CD14-positive monocyte (primary cell): ENCODE results near the gene PEG3. TPM values are rescaled to one million over a fixed set of nuclear protein-coding genes. Genes with fewer than 3 reads are reported as not detected.

Source experiments
- DNase-seq, 3 donors: peaks; one replicate each; pipeline ENCODE4 v3.0.0-alpha.2; 2011 to 2022
- H2AFZ ChIP-seq: 2 replicates; pipeline ENCODE4 v1.6.0; 2012; ENCODE audit warnings: mild to moderate bottlenecking, low read depth, low read length, inconsistent platforms; ENCODE audit not compliant: insufficient read depth, poor library complexity, severe bottlenecking
- H3K27ac ChIP-seq, 2 donors: 1 replicate in 1 of 2; 2 replicates in 1 of 2; pipeline ENCODE4 v1.5.1; 2012 to 2013; ENCODE audit warnings: low read length in 2 of 2, control low read depth in 1 of 2, inconsistent platforms in 1 of 2, low read depth in 1 of 2, mild to moderate bottlenecking in 1 of 2
- H3K27me3 ChIP-seq, 2 donors: one replicate each; pipeline versions ENCODE4 v1.6.0 to v1.6.1; 2011 to 2013; ENCODE audit warnings: low read length in 2 of 2; ENCODE audit not compliant: control insufficient read depth in 2 of 2, insufficient read depth in 2 of 2
- H3K36me3 ChIP-seq, 2 donors: replicated peaks in 1 of 2; 1 replicate in 1 of 2; 2 replicates in 1 of 2; pipeline versions ENCODE4 v1.5.1 to v1.6.1; 2012 to 2013; ENCODE audit warnings: low read length in 2 of 2, control low read depth in 1 of 2, inconsistent platforms in 1 of 2, mild to moderate bottlenecking in 1 of 2; ENCODE audit not compliant: insufficient read depth in 2 of 2, control insufficient read depth in 1 of 2
- H3K4me1 ChIP-seq, 2 donors: 1 replicate in 1 of 2; 2 replicates in 1 of 2; pipeline versions ENCODE4 v1.5.1 to v1.6.1; 2012 to 2013; ENCODE audit warnings: low read length in 2 of 2, control low read depth in 1 of 2, inconsistent platforms in 1 of 2, mild to moderate bottlenecking in 1 of 2, moderate library complexity in 1 of 2; ENCODE audit not compliant: insufficient read depth in 2 of 2, control insufficient read depth in 1 of 2
- H3K4me2 ChIP-seq: replicated peaks from 2 replicates; pipeline ENCODE3; 2012; ENCODE audit warnings: low read length, moderate library complexity, mild to moderate bottlenecking; ENCODE audit not compliant: poor library complexity, severe bottlenecking; ENCODE audit errors: extremely low read depth
- H3K4me3 ChIP-seq, 3 experiments: fragments of 200-600 bp in 1 of 3; sonication (generic) in 1 of 3; replicated peaks in 1 of 3; 1 replicate in 2 of 3; 2 replicates in 1 of 3; pipeline ENCODE4 v1.5.1; 2011 to 2013; ENCODE audit warnings: low read length in 3 of 3, mild to moderate bottlenecking in 3 of 3, control low read depth in 2 of 3, low read depth in 2 of 3, inconsistent platforms in 1 of 3, moderate library complexity in 1 of 3
- H3K79me2 ChIP-seq: 2 replicates; pipeline ENCODE4 v1.6.0; 2012; ENCODE audit warnings: mild to moderate bottlenecking, control low read depth, inconsistent platforms, low read length, moderate library complexity; ENCODE audit not compliant: insufficient read depth
- H3K9ac ChIP-seq: 2 replicates; pipeline ENCODE4 v1.6.0; 2017; ENCODE audit warnings: low read length, mild to moderate bottlenecking; ENCODE audit not compliant: insufficient read depth, poor library complexity, severe bottlenecking
- H3K9me3 ChIP-seq, 2 donors: replicated peaks in 1 of 2; 1 replicate in 1 of 2; 2 replicates in 1 of 2; pipeline versions ENCODE4 v1.5.1 to v1.6.1; 2012 to 2013; ENCODE audit warnings: low read length in 2 of 2, control low read depth in 1 of 2; ENCODE audit not compliant: control insufficient read depth in 1 of 2, insufficient read depth in 1 of 2
- H4K20me1 ChIP-seq: 2 replicates; pipeline ENCODE4 v1.6.0; 2012; ENCODE audit warnings: mild to moderate bottlenecking, low read length, control low read depth, moderate library complexity; ENCODE audit not compliant: insufficient read depth
- H3K27ac Mint-ChIP-seq, 7 donors: one replicate each; pipeline ENCODE4 v1.8.0; 2020; ENCODE audit warnings: mild to moderate bottlenecking in 7 of 7, mixed read lengths in 7 of 7, moderate library complexity in 6 of 7, inconsistent platforms in 2 of 7
- H3K27me3 Mint-ChIP-seq, 3 donors: one replicate each; pipeline ENCODE4 v1.8.0; 2021 to 2022; ENCODE audit warnings: low read depth in 3 of 3, mild to moderate bottlenecking in 3 of 3, mixed read lengths in 3 of 3, moderate library complexity in 3 of 3, inconsistent platforms in 1 of 3
- H3K36me3 Mint-ChIP-seq, 2 donors: one replicate each; pipeline ENCODE4 v1.8.0; 2020; ENCODE audit warnings: mixed read lengths in 2 of 2, inconsistent platforms in 1 of 2, mild to moderate bottlenecking in 1 of 2
- H3K4me1 Mint-ChIP-seq: one replicate; pipeline ENCODE4 v1.8.0; 2020; ENCODE audit warnings: mild to moderate bottlenecking, mixed read lengths
- H3K4me3 Mint-ChIP-seq, 2 donors: one replicate each; pipeline ENCODE4 v1.8.0; 2020; ENCODE audit warnings: mild to moderate bottlenecking in 2 of 2, mixed read lengths in 2 of 2, moderate library complexity in 1 of 2
- H3K9me3 Mint-ChIP-seq, 7 donors: one replicate each; pipeline ENCODE4 v1.8.0; 2020 to 2022; ENCODE audit warnings: mixed read lengths in 7 of 7, mild to moderate bottlenecking in 6 of 7, moderate library complexity in 6 of 7, inconsistent platforms in 2 of 7
- WGBS: methylation state at CpG from one replicate; pipeline ENCODE4 v1.1.5; 2013; ENCODE audit warnings: missing lambda C conversion rate; ENCODE audit not compliant: insufficient coverage; 5-methylcytosine and 5-hydroxymethylcytosine counted together
- intact Hi-C, 2 donors: fragments of 100-400 bp; cut with micrococcal nuclease; formaldehyde crosslinking; loops; one replicate each; pipeline versions ENCODE4 v1.15.0 to v1.15.1; 2023
- polyA plus RNA-seq, 3 donors: library from polyadenylated mRNA; depleted of rRNA in 1 of 3; unstranded in 2 of 3; stranded (reverse) in 1 of 3; fragments of 300-500 nt in 2 of 3; fragments of >200 nt in 1 of 3; fragmentation: Illumina TruSeq in 2 of 3; gene quantifications; 1 replicate in 2 of 3; 2 replicates in 1 of 3; pipeline ENCODE4 v1.2.3, GENCODE V29; 2012 to 2021
- TF ChIP-seq, protein P1 (sequence below): fragments of 200-600 bp; IDR thresholded peaks from one replicate; pipeline ENCODE4 v1.8.0; 2022; ENCODE audit warnings: antibody characterized with exemption, mild to moderate bottlenecking

The PEG3 gene
- polyA plus RNA-seq, 3 donors, result 0.05 to 0.07 TPM; not detected in 1

DNA sequence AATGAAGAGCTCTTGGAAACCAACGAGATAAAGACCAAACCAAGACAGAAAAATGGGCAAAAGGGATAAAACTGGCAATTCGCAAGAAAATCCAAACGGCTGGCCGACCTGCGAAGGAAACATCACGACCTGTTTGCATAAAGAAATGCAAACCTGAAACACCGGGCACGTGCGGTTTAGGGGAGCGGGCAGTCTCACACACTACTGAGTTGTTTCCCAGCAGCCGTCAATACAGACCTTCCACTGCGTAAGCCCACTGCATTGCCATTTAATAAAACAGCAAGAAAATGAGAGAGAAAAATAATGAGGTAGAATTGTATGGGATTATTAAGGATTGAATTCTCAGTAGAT, 642 bp upstream of the PEG3 start:
- TF ChIP-seq, protein P1, sequence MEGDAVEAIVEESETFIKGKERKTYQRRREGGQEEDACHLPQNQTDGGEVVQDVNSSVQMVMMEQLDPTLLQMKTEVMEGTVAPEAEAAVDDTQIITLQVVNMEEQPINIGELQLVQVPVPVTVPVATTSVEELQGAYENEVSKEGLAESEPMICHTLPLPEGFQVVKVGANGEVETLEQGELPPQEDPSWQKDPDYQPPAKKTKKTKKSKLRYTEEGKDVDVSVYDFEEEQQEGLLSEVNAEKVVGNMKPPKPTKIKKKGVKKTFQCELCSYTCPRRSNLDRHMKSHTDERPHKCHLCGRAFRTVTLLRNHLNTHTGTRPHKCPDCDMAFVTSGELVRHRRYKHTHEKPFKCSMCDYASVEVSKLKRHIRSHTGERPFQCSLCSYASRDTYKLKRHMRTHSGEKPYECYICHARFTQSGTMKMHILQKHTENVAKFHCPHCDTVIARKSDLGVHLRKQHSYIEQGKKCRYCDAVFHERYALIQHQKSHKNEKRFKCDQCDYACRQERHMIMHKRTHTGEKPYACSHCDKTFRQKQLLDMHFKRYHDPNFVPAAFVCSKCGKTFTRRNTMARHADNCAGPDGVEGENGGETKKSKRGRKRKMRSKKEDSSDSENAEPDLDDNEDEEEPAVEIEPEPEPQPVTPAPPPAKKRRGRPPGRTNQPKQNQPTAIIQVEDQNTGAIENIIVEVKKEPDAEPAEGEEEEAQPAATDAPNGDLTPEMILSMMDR, result no peak
- Histone ChIP-seq H3K4me1 (peaks cover 27 to 30% of the 10 kb centered on the region in 2 donors), H3K79me2 (no peaks in the 10 kb centered on the region), H3K4me2 (no peak overlapping the region), H3K9ac (no peak overlapping the region), H3K36me3 (no peaks in the 10 kb centered on the region), H3K4me3 (no peak overlapping the region), H3K27me3 (peaks cover 8 to 31% of the 10 kb centered on the region in 2 donors), H3K9me3 (peaks cover 57 to 62% of the 10 kb centered on the region in 2 donors), H2AFZ (no peak overlapping the region), H4K20me1 (no peaks in the 10 kb centered on the region), H3K27ac (no peak overlapping the region)
- Mint-ChIP-seq H3K36me3 (peaks cover 2 to 3% of the 10 kb centered on the region in 2 donors), H3K27me3 (peaks cover 11 to 30% (median 23%) of the 10 kb centered on the region in 3 donors), H3K4me1 (peaks cover 14% of the 10 kb centered on the region), H3K9me3 (peaks cover 35 to 61% (median 52%) of the 10 kb centered on the region in 7 donors), H3K4me3 (peak overlapping the region in 1 of 2 donors; percentile 65), H3K27ac (no peak overlapping the region)
- no peak for DNase-seq
- 33% methylated on average over 10 of the region's 12 CpGs for WGBS
- intact Hi-C loops, result no loop called here

DNA sequence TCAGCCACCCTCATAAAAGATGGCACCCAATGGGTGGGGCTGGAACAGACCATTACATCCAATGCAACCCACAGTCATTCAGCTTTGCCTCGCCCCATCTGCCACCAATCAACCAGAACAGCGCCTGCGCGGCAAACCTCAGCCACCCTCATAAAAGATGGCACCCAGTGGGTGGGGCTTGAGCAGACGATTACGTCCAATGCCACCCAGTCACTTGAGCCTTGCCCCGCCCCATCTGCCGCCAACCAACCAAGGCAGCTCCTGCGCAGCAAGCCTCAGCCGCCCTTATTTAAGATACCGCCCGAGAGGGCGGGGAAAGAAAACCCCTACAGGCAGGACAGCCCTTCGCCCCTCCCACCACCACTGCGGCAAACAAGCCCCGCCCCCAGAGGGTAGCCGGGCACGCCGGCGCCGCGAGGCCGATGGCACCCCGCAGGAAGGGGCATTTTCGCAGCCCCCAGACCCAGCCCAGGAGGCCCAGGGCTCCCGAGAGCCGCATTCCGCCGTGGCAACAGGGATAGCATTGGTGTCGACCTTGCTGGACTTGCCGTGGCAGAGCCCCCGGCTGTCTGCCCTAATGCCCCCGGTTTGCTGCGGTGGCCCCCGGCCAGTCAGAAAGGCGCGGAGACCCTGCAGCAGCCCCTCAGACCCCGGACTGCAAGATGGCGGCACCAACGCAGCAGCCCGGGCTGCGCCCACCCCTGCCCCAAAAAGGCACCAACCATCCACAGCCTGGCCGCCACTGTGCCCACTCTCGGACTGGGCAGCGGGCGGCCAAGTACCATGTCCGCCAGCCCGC, 675 bp downstream of the PEG3 start:
- intact Hi-C loops, result no loop called here

More for the DNA sequence above, 675 bp downstream of the PEG3 start:
- Histone ChIP-seq H3K36me3 (no peaks in the 10 kb centered on the region), H3K4me3 (peak overlapping the region in 2 of 3 experiments; percentile 1 to 70), H3K9me3 (peaks cover 59 to 75% of the 10 kb centered on the region in 2 donors), H3K4me2 (peak overlapping the region; percentile 71), H4K20me1 (no peaks in the 10 kb centered on the region), H3K27me3 (peaks cover 8 to 31% of the 10 kb centered on the region in 2 donors), H3K9ac (no peak overlapping the region), H3K27ac (peak overlapping the region in 1 of 2 donors; percentile 29), H3K79me2 (no peaks in the 10 kb centered on the region), H2AFZ (peak overlapping the region; percentile 67), H3K4me1 (peaks cover 27 to 30% of the 10 kb centered on the region in 2 donors)
- H3K9me3 Mint-ChIP-seq, result peaks cover 37 to 70% (median 57%) of the 10 kb centered on the region in 7 donors
- DNase-seq, result peak in 2 of 3 donors; percentile 45 to 62
- peaks cover 14% of the 10 kb centered on the region for H3K4me1 Mint-ChIP-seq
- H3K4me3 Mint-ChIP-seq, result peak overlapping the region; percentile 60 to 81
- TF ChIP-seq, protein P1, result no peak
- H3K27me3 Mint-ChIP-seq, result peaks cover 12 to 30% (median 23%) of the 10 kb centered on the region in 3 donors
- H3K36me3 Mint-ChIP-seq, result peaks cover 2 to 3% of the 10 kb centered on the region in 2 donors
- 54% methylated on average over 44 of the region's 48 CpGs for WGBS
- H3K27ac Mint-ChIP-seq, result peak overlapping the region; percentile 44 to 89 (median 68)
